CD1c-positive myeloid dendritic cell (primary cell): ENCODE results near the gene PPIE.

ENCODE experiments used
- DNase-seq: peaks from one replicate; pipeline ENCODE4 v3.0.0-alpha.2; 2016; ENCODE audit errors: extremely low spot score

Gene PPIE

GRCh38 chr1:39738622-39739366, at the start of gene PPIE:
TSS of gene PPIE (plus strand) at chr1:39738882. CDS start at chr1:39738901, 19 bp downstream.
- DNase-seq: peak; percentile 91

- DNase-seq: no peak
Measured at GRCh38 chr1:39689214-39689613, 49.5 kb upstream of the PPIE start.

DNA sequence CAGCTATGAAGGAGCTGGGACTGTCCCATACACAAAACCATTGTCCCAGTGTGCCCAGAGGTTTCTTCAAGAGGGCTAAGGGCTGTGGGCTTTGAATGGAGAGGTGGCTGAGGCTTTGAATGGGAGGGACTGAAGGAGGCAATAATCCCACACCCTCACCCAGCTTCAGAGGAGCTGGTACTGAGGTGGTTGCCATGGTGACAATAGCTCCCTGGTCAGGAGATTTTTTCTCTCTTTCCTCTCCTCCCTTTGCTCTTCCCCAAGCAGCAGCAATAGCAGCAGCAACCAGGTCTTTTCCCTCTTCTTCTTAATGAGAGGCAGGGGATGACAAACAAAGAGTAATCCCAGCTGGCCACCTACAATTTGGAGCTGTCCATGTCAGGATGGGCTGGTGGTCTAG, 49.0 kb upstream of the PPIE start:
- no peak for DNase-seq

DNA sequence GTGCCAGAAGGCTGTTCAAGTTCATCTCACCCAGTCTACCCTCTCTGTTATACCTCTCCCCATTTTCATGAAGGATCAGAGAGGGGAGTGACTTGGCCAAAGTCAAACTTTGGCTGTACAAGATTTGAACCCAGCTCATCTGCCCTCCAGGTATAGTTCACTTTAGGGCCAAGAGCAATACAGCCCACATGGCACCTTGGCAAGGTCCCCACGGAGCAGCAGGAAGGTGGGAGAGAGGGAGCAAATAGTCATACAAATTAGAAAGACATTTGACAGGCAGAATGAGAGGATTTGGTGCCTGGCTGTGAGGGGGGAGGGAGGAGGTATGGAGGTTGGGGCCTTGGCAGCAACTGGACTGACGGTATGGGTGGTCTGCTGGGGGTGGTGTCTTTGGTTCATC, 48.5 kb upstream of the PPIE start:
- no peak for DNase-seq

DNA sequence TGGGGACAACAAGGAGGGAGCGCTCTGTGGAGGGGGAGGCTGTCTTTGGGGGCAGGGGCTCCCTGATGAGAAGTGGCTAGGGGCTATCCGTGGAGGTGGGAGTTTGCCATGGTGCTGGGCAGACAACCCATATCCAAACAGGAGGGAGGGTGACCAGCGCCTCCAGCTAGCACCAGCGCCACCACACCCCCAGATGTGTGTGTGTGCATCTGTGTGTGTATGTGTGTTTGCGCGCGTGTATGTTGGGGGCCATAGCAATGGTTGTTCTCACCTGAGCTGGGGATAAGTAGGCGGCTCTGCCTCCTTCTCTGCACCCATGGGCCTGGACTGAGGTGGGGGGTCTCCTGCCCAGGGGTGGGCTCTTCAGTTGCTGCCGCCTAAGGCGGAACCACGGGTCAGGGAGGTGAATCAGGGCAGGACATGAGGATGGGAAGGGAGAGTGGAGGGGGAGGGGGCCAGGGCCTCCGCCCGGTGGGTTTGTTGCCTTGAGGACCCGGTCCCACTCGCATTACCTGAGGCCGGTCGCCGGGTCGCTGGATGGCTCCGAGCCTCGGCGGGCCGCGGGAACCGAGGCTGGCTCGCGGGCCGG, 47.8 kb upstream of the PPIE start:
- no peak for DNase-seq

DNA sequence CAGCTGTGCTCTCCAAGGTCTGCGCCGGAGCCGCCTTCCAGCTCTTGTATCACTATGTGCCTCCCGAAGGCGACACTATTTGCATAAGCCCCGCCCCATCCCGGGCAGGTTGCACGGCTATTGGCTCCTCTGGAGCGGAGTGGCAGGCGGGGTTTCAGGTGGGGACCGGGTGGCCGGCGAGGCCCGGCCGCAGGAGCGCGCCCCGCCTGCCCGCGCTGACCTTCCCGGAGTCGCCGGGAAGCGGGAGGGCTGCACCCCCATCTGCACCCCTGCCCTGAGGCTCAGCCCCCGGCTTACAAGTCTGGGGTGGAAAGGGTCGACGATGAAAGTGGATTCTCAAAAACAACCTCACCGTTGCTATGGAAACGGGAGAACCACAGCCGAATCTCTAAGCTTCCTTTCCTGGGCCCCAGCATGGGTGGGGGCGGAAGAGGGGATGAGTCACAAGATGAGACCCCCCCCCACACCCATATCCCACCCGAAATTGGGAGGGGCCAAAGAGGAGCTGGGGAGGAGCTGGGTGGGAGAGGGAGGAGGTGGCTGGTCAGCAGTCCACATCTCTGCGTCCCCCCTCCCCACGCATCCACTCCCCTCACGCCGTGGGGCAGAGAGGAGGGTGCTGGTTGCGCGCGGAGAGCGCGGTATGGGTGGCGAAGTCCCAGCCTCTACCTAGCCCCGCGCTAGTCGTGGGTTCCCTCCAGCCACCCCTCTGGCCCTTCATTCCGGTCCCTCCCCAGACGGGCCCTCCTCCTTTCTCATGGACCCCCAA, 47.1 kb upstream of the PPIE start, which contains the start of gene HPCAL4:
Gene HPCAL4, minus strand, starts transcription at position 51 of the 769 bp plus-strand sequence. CDS start 6,830 bp downstream, outside the sequence.
- DNase-seq: peak; percentile 84

GRCh38 chr1:39692152-39693074, 46.3 kb upstream of the PPIE start:
- DNase-seq: peak; percentile 4

- no peak for DNase-seq
Measured at GRCh38 chr1:39694026-39694425, 44.7 kb upstream of the PPIE start.

DNA sequence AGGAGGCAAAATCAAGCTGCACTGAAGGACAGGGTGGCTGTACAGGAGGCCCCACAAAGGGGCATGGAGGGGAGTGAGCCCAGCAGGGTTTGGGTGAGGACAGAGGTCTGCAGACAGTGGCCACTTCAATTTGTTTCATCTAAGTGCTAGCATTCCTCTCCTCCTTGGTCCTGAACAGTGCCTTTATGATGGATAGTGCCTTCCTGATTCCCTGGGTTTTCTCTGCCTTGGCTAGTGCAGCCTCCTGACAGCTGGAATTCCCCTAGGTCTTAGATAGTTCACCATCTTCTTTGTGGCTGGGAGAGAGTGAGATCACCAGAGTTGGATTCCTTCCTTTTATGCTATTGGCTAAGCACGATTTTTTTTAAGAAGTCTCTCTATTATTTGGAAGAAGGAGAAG, 43.7 kb upstream of the PPIE start:
- DNase-seq: no peak

DNA sequence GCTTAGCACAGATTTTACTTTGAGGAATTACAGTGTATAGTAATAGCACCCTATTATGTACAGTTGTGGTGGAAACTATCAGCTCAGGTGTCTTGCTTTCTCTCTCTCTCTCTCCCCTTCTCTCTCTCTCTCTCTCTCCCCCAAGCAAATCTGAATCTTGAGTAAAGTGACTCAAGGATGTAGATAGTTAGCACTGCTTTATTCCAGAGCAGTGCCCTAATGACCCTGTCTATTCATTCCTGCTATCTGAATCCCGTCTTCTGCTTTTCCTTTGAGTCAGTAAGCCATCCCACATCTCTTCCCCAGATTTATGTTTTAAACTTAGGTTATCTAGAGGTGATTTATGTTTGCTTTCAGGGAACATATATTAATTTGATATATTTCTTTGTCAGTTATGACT, 42.2 kb upstream of the PPIE start:
- no peak for DNase-seq

GRCh38 chr1:39698568-39698967, 40.1 kb upstream of the PPIE start:
- DNase-seq: no peak

DNA sequence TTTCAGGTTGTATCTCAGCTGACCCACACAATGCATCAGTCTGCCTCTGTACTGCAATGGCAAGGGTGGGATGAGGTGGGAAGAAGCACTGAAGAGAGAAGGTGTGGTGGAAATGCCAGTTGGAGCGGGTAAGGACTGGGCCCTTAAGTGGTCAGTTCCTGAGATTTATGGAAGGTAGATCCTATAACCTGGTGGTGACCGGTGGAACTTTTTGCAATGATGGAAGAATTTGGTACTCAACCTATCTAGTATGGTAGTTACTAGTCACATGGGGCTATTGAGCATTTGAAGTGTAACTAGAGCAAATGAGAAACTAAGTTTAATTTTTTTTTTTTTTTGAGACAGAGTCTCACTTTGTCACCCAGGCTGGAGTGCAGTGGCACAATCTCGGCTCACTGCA, 39.3 kb upstream of the PPIE start:
- no peak for DNase-seq

GRCh38 chr1:39700348-39700747, 38.3 kb upstream of the PPIE start:
- DNase-seq: no peak

- DNase-seq: no peak
Measured at GRCh38 chr1:39701049-39701439, 37.6 kb upstream of the PPIE start.

GRCh38 chr1:39704757-39705156, 33.9 kb upstream of the PPIE start:
- DNase-seq: no peak

GRCh38 chr1:39707506-39707905, 31.2 kb upstream of the PPIE start:
- DNase-seq: no peak

DNA sequence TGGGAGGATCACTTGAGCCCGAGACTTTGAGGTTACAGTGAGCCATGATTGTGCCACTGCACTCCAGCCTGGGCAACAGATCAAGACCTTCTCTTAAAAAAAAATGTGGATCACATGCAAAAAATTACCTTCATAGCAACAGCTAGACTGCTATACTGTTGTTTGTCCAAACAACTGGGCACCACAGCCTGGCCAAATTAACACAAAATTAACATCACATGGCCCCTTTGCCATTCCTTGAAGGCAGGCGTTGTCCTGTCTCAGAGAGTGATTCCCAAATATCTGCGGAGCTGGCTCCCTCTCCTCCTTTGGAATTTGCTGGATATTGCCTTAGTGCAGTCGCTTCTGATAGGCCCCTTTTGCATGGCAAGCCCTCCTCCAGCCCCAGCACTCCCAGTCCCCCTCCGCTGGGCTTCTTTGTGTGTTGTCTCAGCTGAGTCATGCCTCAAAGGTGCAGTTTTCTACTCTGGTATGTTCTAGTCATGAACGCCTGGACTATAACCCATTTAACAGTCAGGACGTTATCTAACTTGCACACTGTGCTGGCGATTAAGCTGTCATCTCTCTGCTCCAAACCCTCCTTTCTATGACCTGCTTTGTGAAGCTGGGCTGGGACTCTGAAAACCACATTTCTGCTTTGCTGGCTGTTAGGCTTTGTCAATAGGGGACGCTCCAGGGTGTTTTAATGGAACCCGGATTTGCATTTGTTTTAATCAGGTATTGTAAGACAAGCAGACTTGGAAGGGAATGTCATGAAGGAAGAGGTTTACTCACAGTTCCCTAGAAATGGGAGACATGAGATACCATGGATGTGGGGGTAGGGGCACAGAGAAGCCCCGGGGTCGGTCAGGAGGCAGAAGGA, 27.3 kb upstream of the PPIE start:
- DNase-seq: no peak

- no peak for DNase-seq
Measured at GRCh38 chr1:39711966-39712340, 26.7 kb upstream of the PPIE start.

GRCh38 chr1:39713557-39713956, 25.1 kb upstream of the PPIE start:
- DNase-seq: no peak

DNA sequence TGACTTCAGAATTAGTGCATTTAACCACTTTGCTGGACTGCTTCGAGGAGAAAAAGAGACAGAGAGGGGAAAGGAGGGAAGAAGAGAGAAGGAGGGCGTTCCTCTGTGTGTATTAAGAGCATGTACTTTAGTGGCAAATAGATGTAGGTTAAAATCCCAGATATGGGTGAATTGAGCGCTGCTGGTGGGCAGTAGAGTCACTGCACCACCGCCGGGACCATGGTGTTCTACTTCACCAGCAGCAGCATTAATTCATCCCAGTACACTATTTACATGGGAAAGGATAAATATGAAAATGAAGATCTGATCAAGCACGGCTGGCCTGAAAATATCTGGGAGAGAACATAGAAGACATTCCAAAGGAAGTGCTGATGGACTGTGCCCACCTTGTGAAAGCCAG, 20.9 kb upstream of the PPIE start:
- DNase-seq: no peak
